HG02970 (cell line): ENCODE data around the gene ITK.
"Not testable (repeated sequence)": the region's sequence is repeated elsewhere in the genome, so short reads cannot be mapped to it uniquely, and the experiment has no call there.

Experiments
- ATAC-seq: cut with Tn5 transposase; IDR thresholded peaks from one replicate; pipeline ENCODE4 v1.9.1; 2021; ENCODE audit warnings: mild to moderate bottlenecking, moderate library complexity, moderate number of reproducible peaks; ENCODE audit not compliant: unreplicated experiment, low FRiP score

The ITK gene

DNA sequence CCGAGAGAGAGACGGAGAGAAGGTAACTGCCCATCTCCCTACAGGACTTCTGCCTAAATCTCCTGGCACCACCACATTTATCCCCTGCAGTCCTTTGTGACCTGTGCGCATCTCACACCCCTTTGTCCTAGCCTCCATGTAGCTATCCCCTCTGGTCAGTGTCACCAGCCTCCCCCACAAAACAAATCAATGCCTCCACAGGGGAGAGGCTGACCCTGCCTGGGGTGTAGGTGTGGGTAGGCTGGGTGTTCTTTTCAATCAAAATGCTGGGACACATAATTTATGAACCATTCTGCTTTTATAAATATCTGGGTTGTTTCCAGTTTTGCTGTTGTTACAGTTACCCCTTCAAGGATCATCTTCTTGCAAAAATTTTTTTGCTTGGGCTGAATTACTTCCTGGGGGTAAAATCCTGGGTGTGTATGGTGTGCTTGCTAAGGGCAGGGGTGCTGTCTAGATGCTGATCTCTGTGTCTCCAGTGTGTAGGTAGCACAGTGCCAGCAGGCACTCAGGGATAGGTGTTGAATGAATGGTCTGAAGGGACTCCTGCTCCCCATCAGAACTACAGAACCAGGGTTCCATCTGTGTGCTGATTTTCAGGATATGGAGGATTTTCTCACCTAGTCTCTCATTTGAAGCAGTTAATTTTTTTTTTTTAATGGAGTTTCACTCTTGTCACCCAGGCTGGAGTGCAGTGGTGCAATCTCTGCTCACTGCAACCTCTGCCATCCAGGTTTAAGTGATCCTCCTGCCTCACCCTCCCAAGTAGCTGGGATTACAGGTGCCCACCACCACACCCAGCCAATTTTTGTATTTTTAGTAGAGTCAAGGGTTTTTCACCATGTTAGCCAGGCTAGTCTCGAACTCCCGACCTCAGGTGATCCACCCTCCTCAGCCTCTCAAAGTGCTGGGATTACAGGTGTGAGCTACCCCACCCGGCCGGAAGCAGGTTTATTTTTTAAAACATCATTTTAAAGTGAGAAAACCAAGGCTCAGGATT, 14.1 kb upstream of the ITK start, which contains the start of gene GARIN3:
TSS of gene GARIN3 (minus strand) at position 51 of the 1,000 bp plus-strand sequence. CDS start 96 bp downstream, outside the sequence.
- ATAC-seq = no peak

DNA sequence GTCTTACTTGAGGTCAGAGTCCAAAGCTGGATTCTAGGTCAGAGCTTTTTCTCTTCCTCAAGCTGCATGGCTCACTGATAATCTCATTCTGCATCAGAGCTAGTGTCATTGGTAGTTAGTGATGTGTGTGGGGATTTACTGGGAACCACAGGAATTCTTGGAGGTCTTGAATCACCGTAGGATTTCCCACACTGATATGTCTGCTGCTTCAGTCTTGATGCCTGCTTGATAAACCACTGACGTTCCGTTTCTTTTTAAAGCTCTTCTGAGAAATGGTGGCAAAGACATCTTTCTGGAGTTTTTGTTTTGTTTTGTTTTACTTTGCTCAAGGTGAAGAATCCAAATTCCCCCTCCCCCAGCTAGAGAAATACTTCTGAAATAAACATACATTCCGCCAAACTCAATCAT, 13.4 kb upstream of the ITK start:
- ATAC-seq = no peak

DNA sequence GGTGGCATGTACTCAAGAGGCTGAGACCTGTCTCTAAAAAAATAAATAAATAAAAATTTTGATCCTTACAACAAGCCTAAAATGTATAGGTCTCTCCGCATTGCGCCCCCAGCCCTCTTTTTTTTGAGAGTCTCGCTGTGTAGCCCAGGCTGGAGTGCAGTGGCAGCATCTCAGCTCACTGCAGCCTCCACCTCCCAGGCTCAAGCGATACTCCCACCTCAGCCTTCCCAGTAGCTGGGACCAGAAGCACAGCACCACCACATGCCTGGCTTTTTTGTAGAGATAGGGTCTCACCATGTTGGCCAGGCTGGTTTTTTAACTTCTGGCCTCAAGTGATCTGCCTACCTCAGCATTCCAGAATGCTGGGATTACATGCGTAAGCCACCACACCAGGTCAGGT, 12.4 kb upstream of the ITK start:
- no peak for ATAC-seq

DNA sequence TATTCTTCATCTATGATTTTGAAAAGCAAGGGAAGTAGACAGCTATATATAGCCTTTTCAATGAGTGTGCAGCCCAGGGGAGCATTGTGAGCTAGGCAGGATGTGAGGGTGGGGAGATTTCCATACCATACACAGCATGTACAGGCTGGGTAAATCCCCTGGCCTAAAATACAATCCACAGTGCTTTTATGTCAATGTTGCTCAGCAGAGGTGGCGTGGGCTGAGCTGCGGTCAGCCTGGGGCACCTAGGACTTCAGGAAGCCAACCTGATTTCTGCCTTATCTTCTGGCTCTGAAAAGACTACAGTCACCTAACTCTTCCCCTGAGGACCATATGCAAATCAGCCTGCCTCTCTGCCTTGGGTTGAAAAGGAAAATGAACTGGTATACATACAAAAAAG, 8.2 kb upstream of the ITK start:
- peak; percentile 97 for ATAC-seq

DNA sequence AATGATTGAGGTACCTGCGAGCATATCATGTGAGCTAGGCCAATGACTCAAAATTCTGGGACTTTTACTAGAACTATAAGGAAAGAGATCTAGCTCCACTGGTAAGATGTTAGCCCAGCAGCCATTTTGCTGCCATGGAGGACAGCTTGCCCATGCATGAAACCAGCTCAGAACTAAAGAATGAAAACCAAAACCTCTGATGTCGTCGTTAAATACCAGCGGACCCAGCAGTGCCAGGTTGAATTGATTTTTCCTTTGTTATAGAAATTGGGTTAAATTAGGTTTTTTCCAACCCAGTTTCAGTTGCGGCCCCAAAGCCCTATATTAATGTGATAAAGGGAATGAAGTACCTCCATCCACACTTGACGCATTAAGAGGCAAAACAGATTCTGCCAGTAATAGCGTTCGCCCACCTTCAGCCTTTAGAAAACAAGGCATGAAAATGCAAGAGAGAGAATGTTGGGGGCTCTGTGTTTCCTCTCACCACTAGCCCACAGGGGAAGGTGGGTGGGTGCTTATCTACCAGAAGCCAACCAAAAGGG, 5.5 kb upstream of the ITK start:
- no peak for ATAC-seq

GRCh38 chr5:157177953-157178352, 2.7 kb upstream of the ITK start:
- no peak for ATAC-seq

DNA sequence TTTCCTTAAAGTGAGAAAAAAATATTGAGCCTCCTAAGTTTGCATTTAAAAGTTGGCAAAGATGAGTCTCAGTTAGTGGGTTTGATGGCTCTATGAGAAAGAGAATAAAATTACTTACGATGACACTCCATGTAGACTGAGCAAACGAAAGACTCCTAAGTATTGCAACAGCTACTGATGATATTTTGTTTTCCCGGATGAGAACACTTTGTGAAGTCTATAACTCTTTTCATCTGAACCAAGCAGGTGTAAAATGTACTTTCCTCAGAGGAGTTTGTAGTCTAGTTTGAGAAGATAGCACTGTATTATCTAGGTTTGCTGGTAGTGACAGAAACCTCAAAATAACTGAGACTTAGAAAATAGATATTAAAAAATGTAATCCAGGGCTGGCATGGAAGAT, 1.7 kb upstream of the ITK start:
- ATAC-seq = no peak

GRCh38 chr5:157182143-157182757, 1.6 kb downstream of the ITK start:
- ATAC-seq = no peak

DNA sequence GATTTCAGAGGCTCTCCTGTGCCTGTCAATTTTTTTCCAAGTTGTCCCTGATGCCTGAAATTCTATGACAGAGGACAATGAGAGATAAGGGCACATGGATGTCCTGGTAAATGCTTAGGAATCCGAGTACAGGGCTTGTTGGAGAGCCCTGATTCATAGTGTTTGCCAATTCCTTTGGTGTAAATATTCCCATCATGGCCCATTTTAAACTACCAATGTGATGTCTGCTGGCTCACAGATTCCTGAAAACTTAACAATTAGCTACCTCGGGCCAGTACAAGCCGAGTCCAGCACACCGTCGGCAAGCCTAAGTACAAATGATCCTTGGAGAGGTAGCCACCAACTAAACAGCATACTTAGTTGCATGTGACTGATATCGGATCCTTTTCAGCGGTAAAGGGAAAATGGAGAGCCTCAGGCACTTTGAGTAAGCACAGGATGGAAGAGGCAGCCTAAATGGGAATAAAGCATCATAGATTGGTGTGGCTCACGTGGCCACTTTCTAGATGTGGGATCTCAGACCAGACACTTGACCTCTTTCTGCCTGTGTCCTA, 3.6 kb downstream of the ITK start:
- ATAC-seq = no peak

GRCh38 chr5:157185122-157185521, 4.5 kb downstream of the ITK start:
- ATAC-seq = not testable (repeated sequence)

DNA sequence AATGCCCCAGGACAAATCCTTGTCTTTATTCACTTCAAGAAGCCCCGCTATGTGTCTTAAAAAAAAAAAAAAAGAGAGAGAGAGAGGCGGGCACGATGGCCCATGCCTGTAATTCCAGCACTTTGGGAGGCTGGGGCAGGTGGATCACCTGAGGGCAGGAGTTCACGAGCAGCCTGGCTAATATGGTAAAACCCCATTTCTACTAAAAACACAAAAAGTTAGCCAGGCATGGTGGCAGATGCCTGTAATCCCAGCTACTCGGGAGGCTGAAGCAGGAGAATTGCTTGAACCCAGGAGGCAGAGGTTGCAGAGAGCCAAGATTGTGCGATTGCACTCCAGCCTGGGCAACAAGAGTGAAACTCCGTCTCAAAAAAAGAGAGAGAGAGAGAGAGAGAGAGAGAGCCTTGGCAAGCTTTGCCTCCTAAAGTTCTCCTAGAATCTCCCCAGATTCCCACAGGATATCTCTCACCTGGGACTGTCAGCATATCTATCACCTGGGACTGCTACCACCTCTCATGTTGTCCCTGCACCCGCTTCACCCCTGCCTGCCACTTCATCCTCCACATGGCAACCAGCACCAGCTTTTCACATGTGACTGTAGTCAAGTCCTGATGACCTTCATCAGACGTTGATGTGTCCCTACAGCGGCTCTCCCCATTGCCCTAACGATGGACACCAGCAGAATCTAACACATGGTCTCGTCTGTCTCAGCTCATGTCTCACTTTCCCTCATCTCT, 5.8 kb downstream of the ITK start:
- ATAC-seq = no peak

DNA sequence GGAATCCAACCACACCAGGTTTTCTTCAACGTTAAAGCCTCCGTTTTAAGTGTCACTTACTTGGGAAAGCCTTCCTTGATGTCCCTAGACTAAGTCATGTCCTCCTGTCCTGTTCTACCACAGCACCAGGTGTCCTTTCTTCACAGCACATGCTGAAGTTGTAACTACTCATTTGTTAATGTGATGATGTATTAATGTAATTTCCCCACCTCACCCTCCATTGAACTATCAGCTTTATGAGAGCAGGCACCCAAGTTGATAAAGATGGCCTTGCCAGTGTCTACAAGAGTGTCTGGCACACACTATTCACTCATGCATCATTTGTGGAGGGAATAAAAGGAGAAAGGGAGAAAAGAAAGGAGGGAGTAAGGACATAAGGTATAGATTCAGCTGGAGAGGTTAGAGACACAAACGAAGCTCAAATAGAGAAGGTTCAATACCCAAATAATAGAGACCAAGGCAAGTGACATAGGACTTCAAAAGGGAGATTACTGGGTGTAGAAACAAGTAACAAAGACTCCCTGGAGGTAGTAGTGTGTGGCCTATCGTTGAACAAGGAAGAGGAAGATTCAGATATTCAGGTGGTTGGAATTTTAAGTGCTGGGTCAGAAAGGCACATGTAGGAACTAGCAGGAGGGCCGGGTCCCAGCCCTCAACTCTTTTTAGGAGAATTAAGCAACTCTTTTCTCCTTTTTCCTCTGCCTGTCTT, 6.6 kb downstream of the ITK start:
- ATAC-seq = no peak

DNA sequence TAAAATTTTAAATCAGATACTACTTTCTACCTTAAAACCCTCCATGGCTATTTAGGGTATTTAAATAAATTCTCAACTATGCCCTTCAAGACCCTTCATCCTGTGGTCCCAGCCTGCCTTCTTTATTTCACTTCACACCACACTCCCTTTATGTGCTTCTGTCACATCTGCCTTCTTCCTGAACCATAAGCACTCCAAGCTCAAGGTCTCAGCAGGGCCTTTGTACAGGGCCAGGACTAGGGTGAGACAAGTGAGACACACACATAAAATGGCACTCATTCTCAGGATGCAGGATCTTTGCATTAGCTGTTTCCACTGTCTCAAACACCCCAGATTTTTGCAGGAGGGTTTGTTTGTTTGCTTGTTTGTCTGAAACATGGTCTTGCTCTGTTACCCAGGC, 7.6 kb downstream of the ITK start:
- no peak for ATAC-seq

GRCh38 chr5:157189223-157189622, 8.6 kb downstream of the ITK start:
- ATAC-seq = no peak

GRCh38 chr5:157193699-157194424, 13.2 kb downstream of the ITK start:
- ATAC-seq = no peak

DNA sequence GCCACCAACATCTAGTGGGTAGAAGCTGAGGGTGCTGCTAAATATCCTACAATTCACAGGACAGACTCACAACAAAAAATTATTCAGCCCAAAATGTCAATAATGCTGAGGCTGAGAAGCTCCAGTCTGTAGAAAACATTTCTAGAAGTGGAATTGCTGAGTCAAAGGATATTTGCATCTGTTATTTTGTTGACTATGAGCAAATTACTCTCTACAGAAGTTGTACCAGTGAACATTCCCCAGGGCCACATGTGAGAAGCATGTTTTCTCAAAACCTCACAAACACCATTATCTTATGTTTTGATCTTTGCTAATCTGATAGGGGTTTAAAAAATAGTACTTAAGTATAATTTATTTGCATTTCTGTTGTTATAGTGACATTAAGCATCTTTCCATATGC, 15.4 kb downstream of the ITK start:
- no peak for ATAC-seq

DNA sequence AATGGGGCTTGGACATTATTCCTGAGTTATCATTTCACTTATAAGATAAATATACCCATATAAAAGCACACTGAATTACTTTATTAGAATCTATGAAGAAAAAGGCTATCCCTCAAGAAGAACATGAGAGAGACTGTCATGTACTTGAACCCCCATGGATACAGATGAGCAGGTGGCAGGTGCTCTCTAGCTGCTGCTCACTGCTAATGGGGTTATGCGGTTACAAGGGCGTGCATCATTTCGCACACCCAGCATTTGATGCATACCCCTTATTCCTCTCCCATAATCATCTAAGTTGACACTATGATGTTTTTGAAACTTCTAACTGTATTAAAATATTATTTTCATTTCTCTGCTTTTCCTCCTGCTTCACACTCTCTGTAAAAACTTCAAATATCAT, 16.4 kb downstream of the ITK start:
- no peak for ATAC-seq

DNA sequence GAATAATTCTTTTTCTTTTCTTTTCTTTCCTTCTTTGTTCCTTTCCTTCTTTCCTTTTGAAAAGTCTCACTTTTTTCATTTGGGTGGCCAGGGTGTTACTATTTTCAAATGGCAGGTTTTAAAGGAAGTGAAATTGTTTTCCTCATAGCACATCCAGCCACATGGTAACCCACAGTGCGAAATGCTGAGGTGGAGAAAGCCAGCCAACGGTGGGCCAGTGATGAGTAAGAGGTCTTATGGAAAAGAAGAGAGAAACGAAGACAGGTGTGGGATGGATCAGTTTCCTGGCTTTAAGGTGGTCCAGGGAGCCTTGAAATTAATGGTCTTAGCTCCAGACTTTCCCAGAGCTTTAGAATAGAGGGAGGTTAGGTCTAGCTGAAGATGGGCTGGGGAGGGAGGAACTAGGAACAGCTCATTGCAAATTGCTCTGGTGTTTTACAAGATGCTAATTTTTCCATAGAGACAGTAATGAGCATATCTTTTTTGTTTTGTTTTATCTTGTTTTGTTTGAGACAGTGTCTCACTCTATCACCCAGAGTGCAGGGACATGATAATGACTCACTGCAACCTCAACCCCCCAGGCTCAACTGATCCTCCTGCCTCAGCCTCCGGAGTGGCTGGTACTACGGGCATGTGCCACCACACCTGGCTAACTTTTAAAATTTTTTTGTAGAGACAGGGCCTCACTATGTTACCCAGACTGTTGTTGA, 17.8 kb downstream of the ITK start:
- no peak for ATAC-seq

- no peak for ATAC-seq
These were observed 21.2 kb downstream of the ITK start for GRCh38 chr5:157201857-157202256.
